Stimulated activated CD8-positive, alpha-beta memory T cell treated with anti-CD3 and anti-CD28 coated beads, Interleukin-7, amount 100 ng/mL, for 1 hour (primary cell): ENCODE results near the gene ACOX1.

Source experiments
- DNase-seq, 2 donors: peaks; one replicate each; pipeline ENCODE4 v3.0.0-alpha.2; 2020; ENCODE audit warnings: low read depth in 2 of 2

Gene ACOX1

GRCh38 chr17:75909051-75909811 lies 69.7 kb downstream of the ACOX1 start:
- DNase-seq, result no peak

- DNase-seq, result no peak
Measured at GRCh38 chr17:75908201-75908600, 70.8 kb downstream of the ACOX1 start.

- DNase-seq, result no peak
Measured at GRCh38 chr17:75906143-75906884, 72.7 kb downstream of the ACOX1 start.

- DNase-seq, result peak; percentile 81 to 89
Measured at GRCh38 chr17:75904749-75905521, 74.0 kb downstream of the ACOX1 start, which contains the start of gene MRPL38. TSS of gene MRPL38 (minus strand) at chr17:75904884. CDS start at chr17:75904875, 9 bp downstream.

- DNase-seq, result no peak
Measured at GRCh38 chr17:75902406-75902805, 76.6 kb downstream of the ACOX1 start.

- DNase-seq, result no peak
Measured at GRCh38 chr17:75901727-75902126, 77.2 kb downstream of the ACOX1 start.

- no peak for DNase-seq
Measured at GRCh38 chr17:75900691-75901533, 78.1 kb downstream of the ACOX1 start.

GRCh38 chr17:75899767-75900468 lies 79.0 kb downstream of the ACOX1 start:
- no peak for DNase-seq

- no peak for DNase-seq
Measured at GRCh38 chr17:75899353-75899752, 79.6 kb downstream of the ACOX1 start.

- DNase-seq, result no peak
Measured at GRCh38 chr17:75898791-75899190, 80.2 kb downstream of the ACOX1 start.

- DNase-seq, result no peak
Measured at GRCh38 chr17:75898065-75898464, 80.9 kb downstream of the ACOX1 start.

GRCh38 chr17:75897160-75898019 lies 81.6 kb downstream of the ACOX1 start:
- DNase-seq, result no peak

- DNase-seq, result peak; percentile 52 to 61
Measured at GRCh38 chr17:75896415-75897159, 82.4 kb downstream of the ACOX1 start, which contains the start of gene TRIM65. TSS of gene TRIM65 (minus strand) at chr17:75896951. CDS start at chr17:75896937, 14 bp downstream.

GRCh38 chr17:75895370-75896155 lies 83.4 kb downstream of the ACOX1 start:
- DNase-seq, result no peak

GRCh38 chr17:75894049-75894733 lies 84.8 kb downstream of the ACOX1 start:
- DNase-seq, result no peak

GRCh38 chr17:75893305-75894048 lies 85.5 kb downstream of the ACOX1 start:
- no peak for DNase-seq
